Measurements from ENCODE around the gene SLC4A3. TPM values are rescaled to one million over a fixed set of nuclear protein-coding genes. Genes with fewer than 3 reads are reported as not detected.

Gene SLC4A3
- total RNA-seq, 1 donor from 2014 or later: 0.88 TPM

- Histone ChIP-seq H3K27ac (no peak overlapping the region), H4K20me1 (ENCODE audit: low read depth) (no peaks in the 10 kb centered on the region), H2AFZ (replicated peaks) (no peak overlapping the region), H3K4me2 (no peak overlapping the region), H3K79me2 (ENCODE audit: low read depth) (no peaks in the 10 kb centered on the region), H3K4me3 (no peak overlapping the region), H3K27me3 (no peaks in the 10 kb centered on the region), H3K9me3 (ENCODE audit: low read depth) (no peaks in the 10 kb centered on the region), H3K36me3 (no peaks in the 10 kb centered on the region), H3K9ac (no peak overlapping the region), H3F3A (ENCODE audit: low read depth) (no peaks in the 10 kb centered on the region), H3K4me1 (no peaks in the 10 kb centered on the region)
- peaks cover 4% of the 10 kb centered on the region for H3K4me1 Mint-ChIP-seq
- H3K27ac Mint-ChIP-seq: no peak overlapping the region
- no peak for DNase-seq (ENCODE audit: low spot score)
- TF ChIP-seq EZH2phosphoT487 (IDR thresholded peaks at IDR 0.05): no peak
- TF ChIP-seq, protein P1, sequence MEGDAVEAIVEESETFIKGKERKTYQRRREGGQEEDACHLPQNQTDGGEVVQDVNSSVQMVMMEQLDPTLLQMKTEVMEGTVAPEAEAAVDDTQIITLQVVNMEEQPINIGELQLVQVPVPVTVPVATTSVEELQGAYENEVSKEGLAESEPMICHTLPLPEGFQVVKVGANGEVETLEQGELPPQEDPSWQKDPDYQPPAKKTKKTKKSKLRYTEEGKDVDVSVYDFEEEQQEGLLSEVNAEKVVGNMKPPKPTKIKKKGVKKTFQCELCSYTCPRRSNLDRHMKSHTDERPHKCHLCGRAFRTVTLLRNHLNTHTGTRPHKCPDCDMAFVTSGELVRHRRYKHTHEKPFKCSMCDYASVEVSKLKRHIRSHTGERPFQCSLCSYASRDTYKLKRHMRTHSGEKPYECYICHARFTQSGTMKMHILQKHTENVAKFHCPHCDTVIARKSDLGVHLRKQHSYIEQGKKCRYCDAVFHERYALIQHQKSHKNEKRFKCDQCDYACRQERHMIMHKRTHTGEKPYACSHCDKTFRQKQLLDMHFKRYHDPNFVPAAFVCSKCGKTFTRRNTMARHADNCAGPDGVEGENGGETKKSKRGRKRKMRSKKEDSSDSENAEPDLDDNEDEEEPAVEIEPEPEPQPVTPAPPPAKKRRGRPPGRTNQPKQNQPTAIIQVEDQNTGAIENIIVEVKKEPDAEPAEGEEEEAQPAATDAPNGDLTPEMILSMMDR (IDR thresholded peaks at IDR 0.05): no peak
- no peak for TF ChIP-seq EZH2 (IDR thresholded peaks at IDR 0.05)
- H3K4me3 Mint-ChIP-seq: no peak overlapping the region
- peaks cover 3% of the 10 kb centered on the region for H3K27me3 Mint-ChIP-seq (ENCODE audit: insufficient read depth, low read depth)
- H3K9me3 Mint-ChIP-seq: no peaks in the 10 kb centered on the region
- peaks cover 18% of the 10 kb centered on the region for H3K36me3 Mint-ChIP-seq
Observed at GRCh38 chr2:219611866-219612576, 15.4 kb upstream of the SLC4A3 start.

GRCh38 chr2:219612577-219613286, 14.7 kb upstream of the SLC4A3 start:
- H3K4me2 ChIP-seq: no peak overlapping the region
- no peak for DNase-seq (ENCODE audit: low spot score)
- Mint-ChIP-seq H3K27ac (no peak overlapping the region), H3K27me3 (ENCODE audit: insufficient read depth, low read depth) (peaks cover 3% of the 10 kb centered on the region), H3K36me3 (peaks cover 14% of the 10 kb centered on the region), H3K9me3 (no peaks in the 10 kb centered on the region), H3K4me1 (peaks cover 4% of the 10 kb centered on the region), H3K4me3 (no peak overlapping the region)
- no peak overlapping the region for H3K27ac ChIP-seq
- H3K27me3 ChIP-seq: no peaks in the 10 kb centered on the region
- no peak overlapping the region for H3K9ac ChIP-seq
- no peaks in the 10 kb centered on the region for H3K79me2 ChIP-seq (ENCODE audit: low read depth)
- no peak overlapping the region for H2AFZ ChIP-seq (replicated peaks)
- H4K20me1 ChIP-seq (ENCODE audit: low read depth): no peaks in the 10 kb centered on the region
- no peaks in the 10 kb centered on the region for H3K4me1 ChIP-seq
- H3K9me3 ChIP-seq (ENCODE audit: low read depth): no peaks in the 10 kb centered on the region
- no peaks in the 10 kb centered on the region for H3K36me3 ChIP-seq
- no peaks in the 10 kb centered on the region for H3F3A ChIP-seq (ENCODE audit: low read depth)
- no peak overlapping the region for H3K4me3 ChIP-seq
- TF ChIP-seq, protein P1 (IDR thresholded peaks at IDR 0.05): no peak
- no peak for TF ChIP-seq EZH2 (IDR thresholded peaks at IDR 0.05)
- TF ChIP-seq EZH2phosphoT487 (IDR thresholded peaks at IDR 0.05): no peak

DNA sequence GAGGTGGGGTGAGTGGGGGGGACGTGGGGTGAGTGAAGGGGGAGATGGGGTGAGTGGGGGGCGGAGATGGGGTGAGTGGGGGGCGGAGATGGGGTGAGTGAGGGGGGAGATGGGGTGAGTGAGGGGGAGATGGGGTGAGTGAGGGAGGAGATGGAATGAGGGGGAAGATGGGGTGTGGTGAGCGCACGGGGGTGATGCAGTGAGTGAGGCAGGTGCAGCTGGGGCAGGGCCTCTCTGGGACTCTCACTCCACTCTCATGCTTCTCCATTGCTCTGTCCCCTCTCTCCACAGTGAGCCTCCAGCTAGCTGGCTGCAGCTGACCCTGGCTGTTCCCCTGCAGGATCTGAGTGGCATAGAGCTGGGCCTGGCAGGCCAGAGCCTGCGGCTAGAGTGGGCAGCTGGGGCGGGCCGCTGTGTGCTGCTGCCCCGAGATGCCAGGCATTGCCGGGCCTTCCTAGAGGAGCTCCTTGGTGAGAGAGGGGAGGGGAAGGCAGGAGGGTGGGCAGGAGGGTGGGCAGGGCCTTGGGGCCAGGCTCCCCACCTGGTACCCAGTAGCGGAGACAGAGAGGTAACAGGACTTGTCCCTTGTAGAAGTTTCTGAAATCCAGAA, 13.9 kb upstream of the SLC4A3 start:
- TF ChIP-seq, protein P1 (IDR thresholded peaks at IDR 0.05): no peak
- TF ChIP-seq EZH2phosphoT487 (IDR thresholded peaks at IDR 0.05) (no peak), EZH2 (IDR thresholded peaks at IDR 0.05) (no peak)
- no peak overlapping the region for H3K27ac ChIP-seq
- H3K4me3 Mint-ChIP-seq: no peak overlapping the region
- no peak for DNase-seq (ENCODE audit: low spot score)
- no peak overlapping the region for H3K9ac ChIP-seq
- H3K9me3 ChIP-seq (ENCODE audit: low read depth): no peaks in the 10 kb centered on the region
- H3F3A ChIP-seq (ENCODE audit: low read depth): no peaks in the 10 kb centered on the region
- H3K4me1 Mint-ChIP-seq: peaks cover 4% of the 10 kb centered on the region
- H3K27me3 ChIP-seq: no peaks in the 10 kb centered on the region
- no peak overlapping the region for H3K4me2 ChIP-seq
- H3K79me2 ChIP-seq (ENCODE audit: low read depth): no peaks in the 10 kb centered on the region
- H3K36me3 Mint-ChIP-seq: peaks cover 14% of the 10 kb centered on the region
- no peaks in the 10 kb centered on the region for H4K20me1 ChIP-seq (ENCODE audit: low read depth)
- H3K36me3 ChIP-seq: no peaks in the 10 kb centered on the region
- peaks cover 3% of the 10 kb centered on the region for H3K27me3 Mint-ChIP-seq (ENCODE audit: insufficient read depth, low read depth)
- no peaks in the 10 kb centered on the region for H3K9me3 Mint-ChIP-seq
- no peak overlapping the region for H3K4me3 ChIP-seq
- no peaks in the 10 kb centered on the region for H3K4me1 ChIP-seq
- H3K27ac Mint-ChIP-seq: no peak overlapping the region
- H2AFZ ChIP-seq (replicated peaks): no peak overlapping the region

Measured in neural progenitor cell (in vitro differentiated cells).